ENCODE data around the gene TUBB3.

DNA sequence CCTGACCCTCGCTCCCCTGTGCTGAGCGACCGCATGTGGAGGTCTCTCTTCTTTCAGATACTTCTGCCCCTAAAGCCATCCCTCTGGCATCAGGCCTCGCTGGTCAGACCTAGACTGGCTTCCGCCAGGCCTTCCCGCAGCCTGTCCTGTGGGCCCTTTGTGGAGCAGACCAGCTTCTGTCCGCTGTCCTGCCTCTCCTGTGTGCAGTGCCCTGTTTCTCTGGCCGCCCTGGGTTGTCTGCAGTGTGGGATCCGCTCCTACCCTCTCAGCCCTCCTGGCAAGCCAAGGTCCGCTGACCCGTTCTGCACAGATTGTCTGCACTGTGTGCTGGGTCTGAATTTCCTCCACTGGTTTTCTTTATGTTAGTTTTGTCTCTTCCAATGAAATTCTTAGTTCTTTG is 25.9 kb upstream of the TUBB3 start:
- TF ChIP-seq, protein P1, sequence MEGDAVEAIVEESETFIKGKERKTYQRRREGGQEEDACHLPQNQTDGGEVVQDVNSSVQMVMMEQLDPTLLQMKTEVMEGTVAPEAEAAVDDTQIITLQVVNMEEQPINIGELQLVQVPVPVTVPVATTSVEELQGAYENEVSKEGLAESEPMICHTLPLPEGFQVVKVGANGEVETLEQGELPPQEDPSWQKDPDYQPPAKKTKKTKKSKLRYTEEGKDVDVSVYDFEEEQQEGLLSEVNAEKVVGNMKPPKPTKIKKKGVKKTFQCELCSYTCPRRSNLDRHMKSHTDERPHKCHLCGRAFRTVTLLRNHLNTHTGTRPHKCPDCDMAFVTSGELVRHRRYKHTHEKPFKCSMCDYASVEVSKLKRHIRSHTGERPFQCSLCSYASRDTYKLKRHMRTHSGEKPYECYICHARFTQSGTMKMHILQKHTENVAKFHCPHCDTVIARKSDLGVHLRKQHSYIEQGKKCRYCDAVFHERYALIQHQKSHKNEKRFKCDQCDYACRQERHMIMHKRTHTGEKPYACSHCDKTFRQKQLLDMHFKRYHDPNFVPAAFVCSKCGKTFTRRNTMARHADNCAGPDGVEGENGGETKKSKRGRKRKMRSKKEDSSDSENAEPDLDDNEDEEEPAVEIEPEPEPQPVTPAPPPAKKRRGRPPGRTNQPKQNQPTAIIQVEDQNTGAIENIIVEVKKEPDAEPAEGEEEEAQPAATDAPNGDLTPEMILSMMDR (IDR thresholded peaks at IDR 0.05) = no peak
- no peak for TF ChIP-seq POLR2AphosphoS5 (IDR thresholded peaks at IDR 0.05)
- no peak for TF ChIP-seq POLR2A (IDR thresholded peaks at IDR 0.05)
- no peak for TF ChIP-seq EP300 (IDR thresholded peaks at IDR 0.05)

Measured in stomach (tissue), 4 donors.